Esophagus muscularis mucosa (tissue), 4 donors: Measurements from ENCODE around the gene SEPTIN7. TPM values are rescaled to one million over a fixed set of nuclear protein-coding genes. Genes with fewer than 3 reads are reported as not detected.
"Not testable (repeated sequence)": the region's sequence is repeated elsewhere in the genome, so short reads cannot be mapped to it uniquely, and the experiment has no call there.

Source experiments
- DNase-seq: peaks from one replicate; pipeline ENCODE4 v3.0.0-alpha.2; 2017; ENCODE audit errors: extremely low spot score
- H3K27ac ChIP-seq, 4 donors: fragments of 200-600 bp; sonication (generic); replicated peaks in 1 of 4; 1 replicate in 3 of 4; 2 replicates in 1 of 4; pipeline ENCODE4 v1.5.1; 2016 to 2019; ENCODE audit warnings: mild to moderate bottlenecking in 1 of 4
- H3K27me3 ChIP-seq, 4 donors: fragments of 200-600 bp; sonication (generic); one replicate each; pipeline versions ENCODE4 v1.5.1 to v1.6.0; 2016 to 2019
- H3K36me3 ChIP-seq, 4 donors: fragments of 200-600 bp; sonication (generic); one replicate each; pipeline ENCODE4 v1.5.1; 2016 to 2019
- H3K4me1 ChIP-seq, 4 donors: fragments of 200-600 bp; sonication (generic); one replicate each; pipeline ENCODE4 v1.5.1; 2016 to 2019
- H3K4me3 ChIP-seq, 4 donors: fragments of 200-600 bp; sonication (generic); 1 replicate in 2 of 4; 2 replicates in 2 of 4; pipeline ENCODE4 v1.5.1; 2016 to 2019; ENCODE audit warnings: mild to moderate bottlenecking in 4 of 4, moderate library complexity in 1 of 4
- H3K9me3 ChIP-seq, 4 donors: fragments of 200-600 bp; sonication (generic); 1 replicate in 3 of 4; 2 replicates in 1 of 4; pipeline ENCODE4 v1.5.1; 2016 to 2019
- EP300 ChIP-seq: sonication (generic); formaldehyde crosslinking; IDR thresholded peaks from one replicate; pipeline ENCODE4 v1.6.1; 2017; ENCODE audit warnings: antibody characterized with exemption
- POLR2A ChIP-seq: fragments of 450-650 bp; IDR thresholded peaks from one replicate; pipeline ENCODE4 v1.6.1; 2017; ENCODE audit warnings: antibody characterized with exemption, moderate library complexity, mild to moderate bottlenecking, low read depth
- POLR2AphosphoS5 ChIP-seq, 2 donors: sonication (generic); formaldehyde crosslinking; IDR thresholded peaks; one replicate each; pipeline ENCODE4 v1.6.1; 2017; ENCODE audit warnings: antibody characterized with exemption in 2 of 2
- WGBS: methylation state at CpG from one replicate; pipeline ENCODE4 v1.1.5; 2018; 5-methylcytosine and 5-hydroxymethylcytosine counted together
- intact Hi-C: fragments of 100-400 bp; cut with DNase I; formaldehyde crosslinking; loops from one replicate; pipeline ENCODE4 v1.15.1; 2023
- total RNA-seq, 4 donors: library from RNA; depleted of rRNA; stranded (reverse); fragments of >200 nt; gene quantifications; one replicate each; pipeline versions ENCODE4 v1.1.0 to v1.2.1, GENCODE V29; 2016
- TF ChIP-seq, protein P1 (sequence below), 3 experiments: fragments of 200-600 bp in 2 of 3; fragments of 450-650 bp in 1 of 3; sonication (generic) in 2 of 3; IDR thresholded peaks; one replicate each; pipeline ENCODE4 v1.5.1; 2017 to 2019; ENCODE audit warnings: antibody characterized with exemption in 3 of 3, mild to moderate bottlenecking in 2 of 3, moderate library complexity in 1 of 3

SEPTIN7 gene
- total RNA-seq, result 100 to 1,000 TPM; 262 to 353 (median 300) TPM

DNA sequence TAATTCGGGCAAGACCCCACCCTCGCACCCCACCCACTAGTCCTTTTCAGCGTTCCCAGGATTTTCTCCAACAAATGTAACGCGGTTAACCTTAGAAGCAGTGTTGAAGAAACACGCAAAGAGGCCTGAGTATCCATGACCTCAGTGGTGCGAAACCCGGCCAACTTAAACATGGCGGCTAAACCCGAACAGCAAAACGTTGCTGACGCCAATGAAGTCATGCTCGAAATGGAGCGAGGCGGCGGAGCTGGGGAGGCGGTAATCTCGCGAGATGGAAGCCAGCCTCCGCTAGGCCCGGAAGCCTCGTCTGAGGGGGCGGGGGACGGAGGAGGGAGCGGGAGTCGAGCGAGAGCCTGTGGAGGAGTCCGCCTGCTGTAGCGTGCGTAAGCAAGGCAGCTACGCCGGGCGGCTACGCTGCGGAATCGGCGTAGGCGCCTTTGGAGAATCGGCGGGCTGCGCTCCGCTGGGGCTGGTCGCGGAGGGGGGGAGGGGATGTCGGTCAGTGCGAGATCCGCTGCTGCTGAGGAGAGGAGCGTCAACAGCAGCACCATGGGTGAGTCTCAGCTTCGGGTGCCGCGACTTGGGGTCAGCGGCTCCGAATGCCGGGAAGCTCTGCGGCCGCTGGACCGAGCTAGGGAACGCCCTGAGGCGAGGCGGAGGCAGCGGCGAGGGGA, at the start of gene SEPTIN7:
Gene SEPTIN7 (plus strand): TSS at position 340 of the 674 bp plus-strand sequence. CDS start 153 bp downstream, at position 493.
- TF ChIP-seq, protein P1, sequence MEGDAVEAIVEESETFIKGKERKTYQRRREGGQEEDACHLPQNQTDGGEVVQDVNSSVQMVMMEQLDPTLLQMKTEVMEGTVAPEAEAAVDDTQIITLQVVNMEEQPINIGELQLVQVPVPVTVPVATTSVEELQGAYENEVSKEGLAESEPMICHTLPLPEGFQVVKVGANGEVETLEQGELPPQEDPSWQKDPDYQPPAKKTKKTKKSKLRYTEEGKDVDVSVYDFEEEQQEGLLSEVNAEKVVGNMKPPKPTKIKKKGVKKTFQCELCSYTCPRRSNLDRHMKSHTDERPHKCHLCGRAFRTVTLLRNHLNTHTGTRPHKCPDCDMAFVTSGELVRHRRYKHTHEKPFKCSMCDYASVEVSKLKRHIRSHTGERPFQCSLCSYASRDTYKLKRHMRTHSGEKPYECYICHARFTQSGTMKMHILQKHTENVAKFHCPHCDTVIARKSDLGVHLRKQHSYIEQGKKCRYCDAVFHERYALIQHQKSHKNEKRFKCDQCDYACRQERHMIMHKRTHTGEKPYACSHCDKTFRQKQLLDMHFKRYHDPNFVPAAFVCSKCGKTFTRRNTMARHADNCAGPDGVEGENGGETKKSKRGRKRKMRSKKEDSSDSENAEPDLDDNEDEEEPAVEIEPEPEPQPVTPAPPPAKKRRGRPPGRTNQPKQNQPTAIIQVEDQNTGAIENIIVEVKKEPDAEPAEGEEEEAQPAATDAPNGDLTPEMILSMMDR (IDR thresholded peaks at IDR 0.05), result no peak
- no peak for TF ChIP-seq EP300
- TF ChIP-seq POLR2AphosphoS5 (IDR thresholded peaks at IDR 0.05), result peak; percentile 79 to 94
- TF ChIP-seq POLR2A, result peak; percentile 36
- no peaks in the 10 kb centered on the region for H3K36me3 ChIP-seq
- H3K4me1 ChIP-seq, result peaks cover 31 to 47% (median 44%) of the 10 kb centered on the region in 4 donors
- no peaks in the 10 kb centered on the region for H3K9me3 ChIP-seq
- H3K4me3 ChIP-seq, result peak within 1 kb of the TSS; percentile 71 to 99 (median 96)
- intact Hi-C loops, result loop anchor here (2.0 to 5.0 kb wide), 4 partner anchors 41 to 106 kb away; partner anchors contain the start of gene HERPUD2
- 0% methylated on average over 21 of the region's 62 CpGs for WGBS
- no peaks in the 10 kb centered on the region for H3K27me3 ChIP-seq
- peak within 1 kb of the TSS; percentile 96 to 99 (median 98) for H3K27ac ChIP-seq
- DNase-seq, result peak; percentile 99

DNA sequence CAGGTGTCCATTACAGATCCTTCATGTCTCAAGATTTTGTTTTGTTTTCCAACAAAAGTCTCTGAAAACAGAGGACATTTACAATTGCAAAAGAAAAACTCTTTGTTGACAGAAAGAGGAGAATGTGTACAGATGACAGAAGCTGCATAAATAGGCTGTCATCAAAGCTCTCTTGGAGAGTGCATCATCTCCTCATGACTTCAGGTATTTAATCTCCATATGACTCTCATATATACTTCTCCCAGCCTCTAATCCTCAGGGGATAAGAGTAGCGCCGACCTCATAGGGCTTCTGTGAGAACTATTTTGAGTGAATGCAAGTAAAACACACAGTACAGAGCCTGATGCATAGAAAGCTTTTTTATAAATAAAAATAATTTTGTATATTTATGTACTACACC, 48.1 kb upstream of the SEPTIN7 start:
- DNase-seq, result no peak
- Histone ChIP-seq H3K4me3 (no peak overlapping the region), H3K4me1 (peaks cover 4 to 21% (median 14%) of the 10 kb centered on the region in 4 donors), H3K27me3 (no peaks in the 10 kb centered on the region), H3K36me3 (no peaks in the 10 kb centered on the region), H3K9me3 (no peaks in the 10 kb centered on the region), H3K27ac (no peak overlapping the region)
- intact Hi-C loops, result no loop called here
- 86% methylated on average over 2 of the region's 2 CpGs for WGBS
- TF ChIP-seq EP300 (no peak), POLR2A (no peak), POLR2AphosphoS5 (IDR thresholded peaks at IDR 0.05) (no peak)
- TF ChIP-seq, protein P1 (IDR thresholded peaks at IDR 0.05), result no peak

DNA sequence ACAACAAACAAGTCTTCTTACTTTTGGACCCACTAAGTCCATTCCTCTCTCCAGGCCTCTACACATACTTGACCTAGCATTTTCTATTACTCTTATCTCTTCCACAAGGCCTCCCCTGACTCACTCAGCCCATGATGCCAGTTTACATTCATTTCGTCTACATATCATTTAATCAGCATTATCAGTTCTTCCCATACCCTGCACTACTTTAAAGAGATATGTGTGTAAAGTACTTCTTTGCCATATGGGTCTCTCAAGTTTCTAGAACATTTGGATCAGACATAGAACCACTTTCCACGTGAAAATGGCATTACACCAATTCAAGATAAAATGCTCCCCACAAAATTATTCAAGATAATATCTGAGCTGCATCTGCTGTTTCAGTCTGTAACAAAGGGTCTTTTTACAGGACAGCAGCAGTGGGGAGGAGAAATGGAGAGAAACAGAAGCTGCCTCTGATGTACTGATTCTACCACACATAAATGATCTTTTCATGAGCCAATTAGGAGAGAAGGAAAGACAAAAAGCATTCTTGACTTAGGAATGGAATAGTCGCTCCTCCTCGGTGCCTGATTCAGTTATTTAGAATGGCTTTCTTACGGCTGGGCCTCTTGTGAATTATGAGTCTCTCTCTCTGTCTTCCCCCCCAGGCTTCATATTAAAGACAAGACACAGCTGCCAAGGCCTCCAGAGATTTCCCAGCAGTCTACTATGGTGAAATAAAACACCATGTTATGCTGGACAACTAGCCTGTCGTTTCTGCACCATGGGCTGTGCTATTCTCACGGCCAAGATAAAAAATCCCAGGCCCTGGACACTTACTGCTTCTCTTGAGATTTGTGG, 46.9 kb upstream of the SEPTIN7 start:
- WGBS, result 32% methylated on average over 7 of the region's 7 CpGs
- Histone ChIP-seq H3K9me3 (no peaks in the 10 kb centered on the region), H3K4me3 (no peak overlapping the region), H3K36me3 (no peaks in the 10 kb centered on the region), H3K4me1 (peaks cover 4 to 21% (median 14%) of the 10 kb centered on the region in 4 donors), H3K27ac (peak overlapping the region; percentile 13 to 71 (median 29)), H3K27me3 (no peaks in the 10 kb centered on the region)
- intact Hi-C loops, result no loop called here
- no peak for TF ChIP-seq EP300
- peak in 1 of 2 donors; percentile 47 for TF ChIP-seq POLR2AphosphoS5 (IDR thresholded peaks at IDR 0.05)
- no peak for DNase-seq

DNA sequence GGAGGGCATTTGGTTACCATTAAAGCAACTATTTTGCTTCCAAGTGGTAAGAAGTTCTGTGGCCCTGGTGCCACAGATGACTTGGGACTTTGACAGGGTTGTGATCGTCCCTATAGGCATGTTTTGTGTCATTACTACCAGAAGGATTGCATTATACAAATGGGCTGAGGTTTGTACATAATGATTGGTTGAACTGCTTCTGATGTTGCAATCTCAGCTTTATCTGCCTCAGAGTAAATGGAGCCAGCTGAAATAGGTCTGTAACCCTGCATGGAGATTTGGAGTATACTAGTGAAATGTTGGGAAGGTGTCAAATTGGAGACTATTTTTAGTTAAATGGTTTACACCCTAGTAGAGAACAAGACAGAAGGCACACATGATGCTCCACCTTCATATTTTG, 46.1 kb upstream of the SEPTIN7 start:
- no peak for DNase-seq
- intact Hi-C loops, result no loop called here
- WGBS, result 64% methylated on average over 1 of the region's 1 CpG
- TF ChIP-seq, protein P1 (IDR thresholded peaks at IDR 0.05), result no peak
- no peak for TF ChIP-seq EP300
- TF ChIP-seq POLR2AphosphoS5 (IDR thresholded peaks at IDR 0.05), result no peak
- TF ChIP-seq POLR2A, result no peak
- no peaks in the 10 kb centered on the region for H3K27me3 ChIP-seq
- no peaks in the 10 kb centered on the region for H3K36me3 ChIP-seq
- H3K27ac ChIP-seq, result peak overlapping the region; percentile 13 to 71 (median 29)
- no peak overlapping the region for H3K4me3 ChIP-seq
- no peaks in the 10 kb centered on the region for H3K9me3 ChIP-seq
- peaks cover 4 to 21% (median 14%) of the 10 kb centered on the region in 4 donors for H3K4me1 ChIP-seq

DNA sequence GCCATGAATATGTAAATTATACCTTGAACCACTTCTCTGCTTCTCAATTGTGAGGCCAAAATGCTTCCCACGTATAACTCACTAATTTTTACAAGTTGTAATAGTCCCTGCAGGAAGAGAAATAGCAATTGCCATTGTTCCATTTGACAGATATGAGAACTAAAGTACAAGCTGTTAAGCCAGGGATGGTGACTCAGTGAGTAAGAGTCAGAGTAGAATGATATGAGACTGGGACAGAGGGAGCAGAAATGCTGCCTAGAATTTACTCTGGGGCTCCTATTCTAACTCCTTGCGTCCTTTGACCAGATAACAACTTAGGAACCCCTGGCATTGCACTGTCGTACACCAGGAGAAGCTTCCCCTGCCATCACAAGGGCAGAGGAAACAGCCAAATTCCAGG, 45.1 kb upstream of the SEPTIN7 start:
- TF ChIP-seq POLR2AphosphoS5 (IDR thresholded peaks at IDR 0.05) (no peak), POLR2A (no peak), EP300 (no peak)
- TF ChIP-seq, protein P1 (IDR thresholded peaks at IDR 0.05), result no peak
- Histone ChIP-seq H3K9me3 (no peaks in the 10 kb centered on the region), H3K4me1 (peaks cover 4 to 21% (median 14%) of the 10 kb centered on the region in 4 donors), H3K27ac (no peak overlapping the region), H3K4me3 (no peak overlapping the region), H3K36me3 (no peaks in the 10 kb centered on the region), H3K27me3 (no peaks in the 10 kb centered on the region)
- no peak for DNase-seq
- intact Hi-C loops, result no loop called here
- 89% methylated on average over 3 of the region's 3 CpGs for WGBS

DNA sequence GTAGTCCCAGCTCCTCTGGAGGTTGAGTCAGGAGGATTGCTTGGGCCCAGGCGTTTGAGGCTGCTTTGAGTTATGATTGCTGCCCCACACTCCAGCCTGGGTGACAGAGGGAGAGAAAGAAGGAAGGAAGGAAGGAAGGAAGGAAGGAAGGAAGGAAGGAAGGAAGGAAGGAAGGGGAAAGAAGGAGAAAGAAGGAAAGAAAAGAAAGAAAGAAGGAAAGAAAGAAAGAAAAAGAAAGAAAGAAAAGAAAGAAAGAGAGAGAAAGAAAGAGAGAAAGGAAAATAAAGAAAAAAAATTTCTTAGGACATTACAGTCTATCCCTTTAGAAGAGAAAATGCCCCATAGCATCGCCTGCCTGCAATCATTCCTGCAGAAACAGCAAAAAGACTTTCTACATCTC, 44.4 kb upstream of the SEPTIN7 start:
- H3K4me3 ChIP-seq, H3K9me3 ChIP-seq, intact Hi-C loops, H3K27ac ChIP-seq, DNase-seq, H3K27me3 ChIP-seq, H3K36me3 ChIP-seq: not testable (repeated sequence)
- 100% methylated on average over 2 of the region's 2 CpGs for WGBS
- peaks cover 4 to 21% (median 15%) of the 10 kb centered on the region in 4 donors for H3K4me1 ChIP-seq
